K562 (cell line): Measurements from ENCODE around the gene PLEKHF1. TPM values are rescaled to one million over a fixed set of nuclear protein-coding genes. Genes with fewer than 3 reads are reported as not detected.

Experiments
- ATAC-seq: fragments of 200-7000 bp; cut with Tn5 transposase; 3 replicates; pipeline ENCODE4 v1.9.1; 2020; ENCODE audit warnings: moderate library complexity
- BruUV-seq: library from RNA; stranded (reverse); fragments of 400-500 nt; replicated peaks from 2 replicates; lab custom pipeline; 2021; lab: Mats Ljungman, UMichigan
- CTCF ChIA-PET: fragments of 300-600 bp; formaldehyde crosslinking; extraction: SDS; loops from one replicate; lab custom pipeline; 2021; ENCODE audit warnings: low intra/inter-chr PET ratio; lab: Yijun Ruan, JAX
- POLR2A ChIA-PET: fragments of 300-600, 350-650 bp; sonication (Branson Sonifier 250); formaldehyde crosslinking; extraction: SDS; loops from one replicate; lab custom pipeline; 2021; ENCODE audit warnings: antibody characterized with exemption, inconsistent platforms; lab: Yijun Ruan, JAX
- DNase-seq, 4 experiments: peaks; one replicate each; pipeline versions ENCODE4 v3.0.0 to v3.0.0-alpha.2; 2011 to 2018; ENCODE audit warnings: low spot score in 3 of 4, mixed read lengths in 3 of 4; ENCODE audit errors: extremely low read depth in 1 of 4
- FAIRE-seq: peaks from 2 replicates; lab custom pipeline; 2011; peaks lifted over from hg19 to GRCh38; lab: Jason Lieb, UNC
- H2AFZ ChIP-seq: 2 replicates; pipeline ENCODE4 v1.6.0; 2011; ENCODE audit warnings: low read depth, low read length, control low read depth, inconsistent platforms
- H3K27ac ChIP-seq: fragments of 200-600 bp; 3 replicates; pipeline ENCODE4 v1.8.0; 2011; ENCODE audit warnings: low read depth, mild to moderate bottlenecking, control low read depth, inconsistent platforms, low read length, moderate library complexity, mixed read lengths; ENCODE audit errors: extremely low read depth
- H3K27me3 ChIP-seq, 2 experiments: fragments of 300-600 bp in 1 of 2; 2 replicates in 1 of 2; 3 replicates in 1 of 2; pipeline versions ENCODE4 v1.6.0 to v1.8.0; 2011; ENCODE audit warnings: inconsistent platforms in 2 of 2, low read length in 2 of 2, mild to moderate bottlenecking in 1 of 2, mixed read lengths in 1 of 2, moderate library complexity in 1 of 2; ENCODE audit not compliant: control insufficient read depth in 2 of 2, insufficient read depth in 2 of 2
- H3K36me3 ChIP-seq: fragments of 300-600 bp; 3 replicates; pipeline ENCODE4 v1.8.0; 2011; ENCODE audit warnings: mild to moderate bottlenecking, low read length, inconsistent platforms; ENCODE audit not compliant: control insufficient read depth, insufficient read depth
- H3K4me1 ChIP-seq, 2 experiments: fragments of 200-600 bp in 1 of 2; replicated peaks in 1 of 2; 2 replicates in 1 of 2; 3 replicates in 1 of 2; pipeline versions ENCODE4 v1.5.1 to v1.8.0; 2011; ENCODE audit warnings: inconsistent platforms in 2 of 2, low read length in 2 of 2, mild to moderate bottlenecking in 1 of 2, mixed read lengths in 1 of 2, moderate library complexity in 1 of 2; ENCODE audit not compliant: control insufficient read depth in 2 of 2, insufficient read depth in 2 of 2
- H3K4me2 ChIP-seq: 2 replicates; pipeline ENCODE4 v1.6.1; 2011; ENCODE audit warnings: low read length, control low read depth, inconsistent platforms, mixed read lengths; ENCODE audit not compliant: insufficient read depth
- H3K4me3 ChIP-seq: fragments of 200-600 bp; sonication (generic), shearing (Covaris generic); 2 replicates; pipeline ENCODE4 v1.5.1; 2016; ENCODE audit warnings: control low read depth, inconsistent platforms
- H3K79me2 ChIP-seq: fragments of 200-600 bp; 3 replicates; pipeline ENCODE4 v1.8.0; 2011; ENCODE audit warnings: low read length, inconsistent platforms; ENCODE audit not compliant: control insufficient read depth, insufficient read depth
- H3K9ac ChIP-seq, 2 experiments: 2 replicates each; pipeline versions ENCODE4 v1.6.0 to v1.6.1; 2011; ENCODE audit warnings: low read depth in 2 of 2, low read length in 2 of 2, control low read depth in 1 of 2, inconsistent platforms in 1 of 2, mild to moderate bottlenecking in 1 of 2, mixed read lengths in 1 of 2; ENCODE audit not compliant: insufficient read depth in 1 of 2
- H3K9me1 ChIP-seq: one replicate; pipeline ENCODE4 v1.6.0; 2011; ENCODE audit warnings: inconsistent platforms, mild to moderate bottlenecking, low read length, moderate library complexity; ENCODE audit not compliant: control insufficient read depth, insufficient read depth
- H3K9me3 ChIP-seq: replicated peaks from 2 replicates; pipeline ENCODE4 v1.5.1; 2011; ENCODE audit warnings: low read depth, low read length, inconsistent platforms; ENCODE audit not compliant: control insufficient read depth, insufficient read depth
- H4K20me1 ChIP-seq: replicated peaks from 2 replicates; pipeline ENCODE4 v1.6.1; 2011; ENCODE audit warnings: low read length, inconsistent platforms, mixed read lengths; ENCODE audit not compliant: control insufficient read depth, insufficient read depth
- CBX5 ChIP-seq: IDR thresholded peaks from 2 replicates; pipeline ENCODE4 v1.6.1; 2014; ENCODE audit warnings: low read depth, borderline replicate concordance
- KDM2B ChIP-seq: fragments of 250-450 bp; sonication (Bioruptor Pico); IDR thresholded peaks from 2 replicates; pipeline ENCODE4 v1.8.0; 2021; ENCODE audit warnings: mild to moderate bottlenecking, moderate library complexity
- MEF2D ChIP-seq: conservative IDR thresholded peaks from 2 replicates; pipeline ENCODE4 v1.6.1; 2016; ENCODE audit warnings: low read depth, missing genetic modification characterization, missing compliant biosample characterization
- RBFOX2 ChIP-seq: fragments of 200-400 bp; formaldehyde crosslinking; IDR thresholded peaks from 2 replicates; pipeline ENCODE4 v1.6.1; 2017; ENCODE audit warnings: low read depth, mild to moderate bottlenecking, low read length, moderate library complexity
- USF2 ChIP-seq: sonication (generic); formaldehyde crosslinking; IDR thresholded peaks from 2 replicates; pipeline ENCODE4 v1.5.0; 2020; ENCODE audit warnings: missing genetic modification reagents
- ZKSCAN1 ChIP-seq: fragments of 150-350 bp; IDR thresholded peaks from 2 replicates; pipeline ENCODE4 v1.6.1; 2016; ENCODE audit warnings: low read depth, low read length
- ZNF239 ChIP-seq: fragments of 250-450 bp; sonication (Bioruptor Pico); IDR thresholded peaks from 2 replicates; pipeline ENCODE4 v1.4.0; 2020; ENCODE audit warnings: mild to moderate bottlenecking
- ZNF696 ChIP-seq: fragments of 250-450 bp; sonication (Bioruptor Pico); conservative IDR thresholded peaks from 2 replicates; pipeline ENCODE4 v1.4.0; 2020; ENCODE audit warnings: mild to moderate bottlenecking, moderate library complexity
- ZNF780A ChIP-seq: fragments of 250-450 bp; sonication (Bioruptor Pico); IDR thresholded peaks from 2 replicates; pipeline ENCODE4 v1.5.0; 2021; ENCODE audit warnings: mild to moderate bottlenecking
- WGBS: fragments of 100-300 bp; shearing (Covaris generic); methylation state at CpG from one replicate; pipeline ENCODE4 v1.1.6; 2016; ENCODE audit warnings: low coverage, mixed read lengths; ENCODE audit not compliant: insufficient coverage; ENCODE audit errors: missing lambda C conversion rate; 5-methylcytosine and 5-hydroxymethylcytosine counted together
- in situ Hi-C: fragments of 300-500 bp; cut with MboI; formaldehyde crosslinking; loops from 4 replicates; pipeline ENCODE4 v1.15.0; 2018; ENCODE audit warnings: inconsistent platforms, mixed read lengths
- intact Hi-C: fragments of 100-400 bp; cut with micrococcal nuclease; formaldehyde crosslinking; loops from 2 replicates; pipeline ENCODE4 v1.14.2; 2022
- polyA plus RNA-seq, 8 experiments: library from polyadenylated mRNA; depleted of rRNA in 4 of 8; stranded (reverse) in 5 of 8; unstranded in 3 of 8; fragments of >200 nt; fragmentation: Nextera tagmentation in 2 of 8; fragmentation: Illumina TruSeq in 1 of 8; extraction: Ambion mirVana in 2 of 8; extraction: Trizol in 1 of 8; gene quantifications; 2 replicates each; pipeline versions ENCODE4 v1.2.1 to v1.2.3, GENCODE V29; 2011 to 2014; ENCODE audit warnings: inconsistent platforms in 1 of 8, missing spikeins in 1 of 8
- total RNA-seq, 7 experiments: library from RNA; depleted of rRNA in 6 of 7; stranded (reverse); fragments of >200 nt in 6 of 7; fragmentation: Illumina TruSeq in 2 of 7; extraction: Trizol in 2 of 7; gene quantifications; 2 replicates each; pipeline versions ENCODE4 v1.2.1 to v1.2.3, GENCODE V29; 2011 to 2021; ENCODE audit warnings: low replicate concordance in 1 of 7

PLEKHF1 gene
- total and polyA plus RNA-seq, 9 of the 15 experiments (the other 6 are each of a cell fraction or from before 2014, with no cell fraction given): 0.07 to 13.4 (median 3.9) TPM; not detected in 1

- POLR2A ChIA-PET: interaction anchor here (0.6 to 1.7 kb wide), 3 partner anchors 10 to 130 kb away, joined by 3 to 8 read pairs (median 4); no protein-coding TSS in a partner anchor
- in situ Hi-C loops: no loop called here
- WGBS: 87% methylated on average over 10 of the region's 11 CpGs
- ATAC-seq (no peak), FAIRE-seq (no peak), DNase-seq (no peak)
- H3K9me1 ChIP-seq: no peaks in the 10 kb centered on the region
- no peak overlapping the region for H2AFZ ChIP-seq
- H3K9me3 ChIP-seq: no peaks in the 10 kb centered on the region
- BruUV-seq: no TSS peak
- H4K20me1 ChIP-seq: peaks cover 4% of the 10 kb centered on the region; the same call in 1 of the 2 replicates
- TF ChIP-seq ZKSCAN1 (0 out of 2 replicates have a peak, but pooled peaks have one; percentile 17), CBX5 (no peak), MEF2D (tag) (no peak), ZNF239 (CRISPR knock-in tag) (no peak), KDM2B (no peak), ZNF696 (CRISPR knock-in tag) (no peak), ZNF780A (CRISPR knock-in tag) (no peak), USF2 (CRISPR knock-in tag) (no peak), RBFOX2 (peak; percentile 45; the same call in 1 of the 2 replicates)
- TF ChIP-seq, all 486 proteins: peak for 2
- 0 out of 2 replicates have a peak overlapping the region, but pooled peaks have one; percentile 78 for H3K4me3 ChIP-seq
- CTCF ChIA-PET: interaction anchor here (0.7 kb wide), 1 partner anchor 23 kb away, joined by 3 read pairs; no protein-coding TSS in a partner anchor
- peaks cover 48 to 76% of the 10 kb centered on the region in 2 experiments for H3K4me1 ChIP-seq
- H3K9ac ChIP-seq: peak overlapping the region in 1 of 2 experiments; percentile 96; a peak in 1 of 4 replicates
- peaks cover 63% of the 10 kb centered on the region for H3K79me2 ChIP-seq
- no peaks in the 10 kb centered on the region for H3K27me3 ChIP-seq
- no peak overlapping the region for H3K27ac ChIP-seq
- intact Hi-C loops: no loop called here
- H3K4me2 ChIP-seq: no peak overlapping the region
- peaks cover 11% of the 10 kb centered on the region; the same call in 2 of the 3 replicates for H3K36me3 ChIP-seq
Observed at GRCh38 chr19:29667387-29667783, 2.1 kb downstream of the PLEKHF1 start.
